Psoas muscle (tissue), 8 donors: ENCODE results near the gene CLHC1. TPM values are rescaled to one million over a fixed set of nuclear protein-coding genes. Genes with fewer than 3 reads are reported as not detected.
A peak's percentile ranks its signal among the peaks of the same experiment; 100 is the strongest.

Experiments
- ATAC-seq, 4 donors: fragments of 200-7000 bp; cut with Tn5 transposase; one replicate each; pipeline ENCODE4 v1.9.1; 2020; ENCODE audit warnings: moderate library complexity in 3 of 4, mild to moderate bottlenecking in 2 of 4
- DNase-seq, 2 donors: peaks; one replicate each; pipeline ENCODE4 v3.0.0-alpha.2; 2020
- H3K27ac ChIP-seq: fragments of 200-600 bp; one replicate; pipeline ENCODE4 v1.8.0; 2022
- H3K27me3 ChIP-seq, 3 donors: fragments of 200-600 bp in 1 of 3; one replicate each; pipeline versions ENCODE4 v1.6.1 to v1.8.0; 2013 to 2022; ENCODE audit warnings: low read length in 2 of 3, mild to moderate bottlenecking in 2 of 3, moderate library complexity in 1 of 3; ENCODE audit not compliant: insufficient read depth in 3 of 3
- H3K36me3 ChIP-seq, 2 donors: fragments of 200-600 bp in 1 of 2; one replicate each; pipeline versions ENCODE4 v1.6.1 to v1.8.0; 2013 to 2022; ENCODE audit warnings: low read depth in 1 of 2, mild to moderate bottlenecking in 1 of 2, moderate library complexity in 1 of 2; ENCODE audit not compliant: insufficient read depth in 1 of 2
- H3K4me1 ChIP-seq: fragments of 200-600 bp; one replicate; pipeline ENCODE4 v1.8.0; 2022
- H3K4me3 ChIP-seq: fragments of 200-600 bp; one replicate; pipeline ENCODE4 v1.8.0; 2022; ENCODE audit warnings: mild to moderate bottlenecking
- H3K9me3 ChIP-seq: fragments of 200-600 bp; one replicate; pipeline ENCODE4 v1.8.0; 2022
- CTCF ChIP-seq: fragments of 200-600 bp; IDR thresholded peaks from one replicate; pipeline ENCODE4 v1.8.0; 2022; ENCODE audit warnings: antibody characterized with exemption
- WGBS, 3 donors: extraction: QIAGEN DNeasy Blood & Tissue Kit; methylation state at CpG; one replicate each; pipeline versions ENCODE4 v1.1.6 to v1.1.7; 2013; 5-methylcytosine and 5-hydroxymethylcytosine counted together
- intact Hi-C, 2 donors: fragments of 100-400 bp; cut with DNase I; formaldehyde crosslinking; loops; one replicate each; pipeline versions ENCODE4 v1.11.0 to v1.14.2; 2022
- polyA plus RNA-seq, 3 donors: library from polyadenylated mRNA; stranded (reverse); fragments of 200-250 nt; gene quantifications; one replicate each; pipeline ENCODE4 v1.2.3, GENCODE V29; 2013
- total RNA-seq, 4 donors: library from RNA; stranded (reverse); fragmentation: NEBNext Ultra II Directional in 2 of 4; extraction: Animal tissue kit (Norgen Biotek cat#: 25700) in 2 of 4; gene quantifications; one replicate each; pipeline versions ENCODE4 v1.2.1 to v1.2.4, GENCODE V29; 2021 to 2023
- donor health status: healthy with polysubstance abuse.
- donor health status: DM: no; HTN: no; CAD: no; lungs with moderate emphysema.
- donor health status: Bipolar disorder and iron deficiency.
- donor health status: healthy.
- donor health status: DM: yes; HTN: yes; CAD: no.
- donor health status: DM: no; HTN: no; CAD: no.
- donor health status: DM: no; HTN: no; CAD: no.
- donor health status: DM: yes; HTN: yes; CAD: no.

The CLHC1 gene
- total and polyA plus RNA-seq, 7 donors: 0.47 to 6.8 (median 3.2) TPM

- no peaks in the 10 kb centered on the region for H3K36me3 ChIP-seq
- ATAC-seq: no peak
- no peak overlapping the region for H3K27ac ChIP-seq
- H3K4me3 ChIP-seq: no peak overlapping the region
- DNase-seq: no peak
- no peak for TF ChIP-seq CTCF
- intact Hi-C loops: loop anchor here (5.0 to 10.0 kb wide), 3 partner anchors 268 to 445 kb away; partner anchors contain the start of gene EML6 (in 1 of the 2)
- H3K27me3 ChIP-seq: no peaks in the 10 kb centered on the region
- WGBS, 3 donors: 65 to 78% (median 67%) methylated on average over 3 of the region's 3 CpGs
- no peaks in the 10 kb centered on the region for H3K4me1 ChIP-seq
- no peaks in the 10 kb centered on the region for H3K9me3 ChIP-seq
Measured at GRCh38 chr2:55169915-55170314, 62.2 kb downstream of the CLHC1 start.

- 86 to 95% (median 92%) methylated on average over 1 of the region's 1 CpG for WGBS, 3 donors
- no peak for TF ChIP-seq CTCF
- no peak for ATAC-seq
- Histone ChIP-seq H3K36me3 (no peaks in the 10 kb centered on the region), H3K4me1 (no peaks in the 10 kb centered on the region), H3K4me3 (no peak overlapping the region), H3K27ac (no peak overlapping the region), H3K9me3 (no peaks in the 10 kb centered on the region), H3K27me3 (no peaks in the 10 kb centered on the region)
- DNase-seq: no peak
- intact Hi-C loops: loop anchor here in 1 of 2 donors (5.0 kb wide), 1 partner anchor 267 kb away; no protein-coding TSS in a partner anchor
Measured at GRCh38 chr2:55169359-55169758, 62.7 kb downstream of the CLHC1 start.

- no peaks in the 10 kb centered on the region for H3K36me3 ChIP-seq
- no peaks in the 10 kb centered on the region for H3K9me3 ChIP-seq
- whole genome bisulfite sequencing, 3 donors: 23 to 38% (median 30%) methylated on average over 6 of the region's 6 CpGs
- H3K27me3 ChIP-seq: no peaks in the 10 kb centered on the region
- TF ChIP-seq CTCF: peak; percentile 65
- H3K27ac ChIP-seq: peak overlapping the region; percentile 21
- no peaks in the 10 kb centered on the region for H3K4me1 ChIP-seq
- H3K4me3 ChIP-seq: no peak overlapping the region
- intact Hi-C loops: loop anchor here in 1 of 2 donors (5.0 kb wide), 1 partner anchor 266 kb away; no protein-coding TSS in a partner anchor
- ATAC-seq: peak; percentile 54 to 85 (median 63)
- peak in 1 of 2 donors; percentile 54 for DNase-seq
Measured at GRCh38 chr2:55168221-55169154, 63.6 kb downstream of the CLHC1 start.

- Histone ChIP-seq H3K36me3 (no peaks in the 10 kb centered on the region), H3K4me3 (no peak overlapping the region), H3K4me1 (no peaks in the 10 kb centered on the region), H3K9me3 (no peaks in the 10 kb centered on the region), H3K27me3 (no peaks in the 10 kb centered on the region), H3K27ac (no peak overlapping the region)
- TF ChIP-seq CTCF: no peak
- intact Hi-C loops: loop anchor here in 1 of 2 donors (5.0 kb wide), 1 partner anchor 263 kb away; no protein-coding TSS in a partner anchor
- WGBS, 3 donors: 86 to 94% (median 92%) methylated on average over 1 of the region's 1 CpG
- DNase-seq: no peak
- ATAC-seq: no peak
Measured at GRCh38 chr2:55165626-55166025, 66.5 kb downstream of the CLHC1 start.
